Type B pancreatic cell (in vitro differentiated cells): ENCODE measurements around the gene AP3B1. TPM values are rescaled to one million over a fixed set of nuclear protein-coding genes. Genes with fewer than 3 reads are reported as not detected.
"Not testable (repeated sequence)": the region's sequence is repeated elsewhere in the genome, so short reads cannot be mapped to it uniquely, and the experiment has no call there.

Experiments
- DNase-seq: peaks from one replicate; pipeline ENCODE4 v3.0.0; 2021; ENCODE audit warnings: mixed read lengths; ENCODE audit not compliant: unreplicated experiment; ENCODE audit errors: extremely low spot score
- H3K27ac Mint-ChIP-seq: 2 replicates; pipeline ENCODE4 v1.8.0; 2021; ENCODE audit warnings: mild to moderate bottlenecking, mixed read lengths
- H3K27me3 Mint-ChIP-seq: 2 replicates; pipeline ENCODE4 v1.8.0; 2021; ENCODE audit warnings: mixed read lengths
- H3K36me3 Mint-ChIP-seq: 2 replicates; pipeline ENCODE4 v1.8.0; 2021; ENCODE audit warnings: mixed read lengths
- H3K4me1 Mint-ChIP-seq: one replicate; pipeline ENCODE4 v1.8.0; 2021; ENCODE audit warnings: mixed read lengths; ENCODE audit not compliant: unreplicated experiment
- H3K4me3 Mint-ChIP-seq: 2 replicates; pipeline ENCODE4 v1.8.0; 2021; ENCODE audit warnings: mild to moderate bottlenecking, mixed read lengths
- H3K9me3 Mint-ChIP-seq: 2 replicates; pipeline ENCODE4 v1.8.0; 2021; ENCODE audit warnings: mixed read lengths
- total RNA-seq: library from RNA; stranded (reverse); gene quantifications from 2 replicates; pipeline ENCODE4 v1.2.1, GENCODE V29; 2021; ENCODE audit warnings: low replicate concordance
- TF ChIP-seq, protein P1 (sequence below): fragments of 200-600 bp; sonication (generic); conservative IDR thresholded peaks from 2 replicates; pipeline ENCODE4 v1.5.0; 2021; ENCODE audit warnings: antibody characterized with exemption, mild to moderate bottlenecking

Gene AP3B1
- total RNA-seq, 1 donor from 2014 or later, result 48.4 TPM

DNA sequence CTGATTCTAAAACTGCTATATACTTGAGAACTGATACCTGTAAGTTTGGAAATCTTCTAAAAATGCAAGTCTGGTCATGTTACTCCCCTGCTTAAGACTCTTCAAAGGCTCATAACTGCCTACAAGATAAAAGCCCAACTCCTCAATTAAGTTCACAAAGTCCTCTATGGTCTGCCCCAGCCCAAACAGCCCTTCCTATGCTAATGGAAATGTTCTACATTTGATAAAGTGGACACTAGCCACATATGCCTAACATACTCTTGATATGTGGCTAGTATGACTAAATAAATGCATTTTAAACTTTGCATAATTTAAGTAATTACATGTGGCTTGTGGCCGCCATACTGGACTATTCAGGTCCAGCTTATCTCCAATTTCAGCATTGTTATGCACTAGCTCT lies 204.5 kb downstream of the AP3B1 start:
- no peak overlapping the region for H3K27ac Mint-ChIP-seq
- TF ChIP-seq, protein P1, sequence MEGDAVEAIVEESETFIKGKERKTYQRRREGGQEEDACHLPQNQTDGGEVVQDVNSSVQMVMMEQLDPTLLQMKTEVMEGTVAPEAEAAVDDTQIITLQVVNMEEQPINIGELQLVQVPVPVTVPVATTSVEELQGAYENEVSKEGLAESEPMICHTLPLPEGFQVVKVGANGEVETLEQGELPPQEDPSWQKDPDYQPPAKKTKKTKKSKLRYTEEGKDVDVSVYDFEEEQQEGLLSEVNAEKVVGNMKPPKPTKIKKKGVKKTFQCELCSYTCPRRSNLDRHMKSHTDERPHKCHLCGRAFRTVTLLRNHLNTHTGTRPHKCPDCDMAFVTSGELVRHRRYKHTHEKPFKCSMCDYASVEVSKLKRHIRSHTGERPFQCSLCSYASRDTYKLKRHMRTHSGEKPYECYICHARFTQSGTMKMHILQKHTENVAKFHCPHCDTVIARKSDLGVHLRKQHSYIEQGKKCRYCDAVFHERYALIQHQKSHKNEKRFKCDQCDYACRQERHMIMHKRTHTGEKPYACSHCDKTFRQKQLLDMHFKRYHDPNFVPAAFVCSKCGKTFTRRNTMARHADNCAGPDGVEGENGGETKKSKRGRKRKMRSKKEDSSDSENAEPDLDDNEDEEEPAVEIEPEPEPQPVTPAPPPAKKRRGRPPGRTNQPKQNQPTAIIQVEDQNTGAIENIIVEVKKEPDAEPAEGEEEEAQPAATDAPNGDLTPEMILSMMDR, result no peak
- H3K4me1 Mint-ChIP-seq, result no peaks in the 10 kb centered on the region
- no peaks in the 10 kb centered on the region for H3K9me3 Mint-ChIP-seq
- H3K36me3 Mint-ChIP-seq, result peaks cover 29% of the 10 kb centered on the region
- DNase-seq, result no peak
- no peaks in the 10 kb centered on the region for H3K27me3 Mint-ChIP-seq
- no peak overlapping the region for H3K4me3 Mint-ChIP-seq

DNA sequence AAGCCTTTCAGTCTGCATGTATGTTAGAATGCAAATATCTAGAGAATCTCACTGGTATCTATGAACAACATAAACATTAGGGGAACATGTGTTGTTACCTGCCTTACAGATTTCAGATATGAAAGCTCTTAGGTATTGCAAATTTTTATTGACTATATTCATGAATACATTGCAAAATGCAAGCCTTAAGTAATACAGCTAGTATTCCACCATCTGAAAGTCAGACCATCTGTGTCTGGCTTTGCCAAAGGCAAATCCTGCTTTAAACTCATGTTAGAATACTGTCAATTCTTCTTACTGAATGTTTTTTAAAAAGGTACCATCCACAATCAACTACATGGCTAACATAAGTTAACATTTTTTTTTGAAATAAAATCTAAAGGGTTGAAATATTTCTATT lies 215.6 kb downstream of the AP3B1 start:
- Mint-ChIP-seq H3K27ac (no peak overlapping the region), H3K27me3 (no peaks in the 10 kb centered on the region), H3K4me3 (no peak overlapping the region), H3K36me3 (peaks cover 17% of the 10 kb centered on the region), H3K9me3 (peaks cover 3% of the 10 kb centered on the region), H3K4me1 (no peaks in the 10 kb centered on the region)
- TF ChIP-seq, protein P1, result no peak
- DNase-seq, result no peak

DNA sequence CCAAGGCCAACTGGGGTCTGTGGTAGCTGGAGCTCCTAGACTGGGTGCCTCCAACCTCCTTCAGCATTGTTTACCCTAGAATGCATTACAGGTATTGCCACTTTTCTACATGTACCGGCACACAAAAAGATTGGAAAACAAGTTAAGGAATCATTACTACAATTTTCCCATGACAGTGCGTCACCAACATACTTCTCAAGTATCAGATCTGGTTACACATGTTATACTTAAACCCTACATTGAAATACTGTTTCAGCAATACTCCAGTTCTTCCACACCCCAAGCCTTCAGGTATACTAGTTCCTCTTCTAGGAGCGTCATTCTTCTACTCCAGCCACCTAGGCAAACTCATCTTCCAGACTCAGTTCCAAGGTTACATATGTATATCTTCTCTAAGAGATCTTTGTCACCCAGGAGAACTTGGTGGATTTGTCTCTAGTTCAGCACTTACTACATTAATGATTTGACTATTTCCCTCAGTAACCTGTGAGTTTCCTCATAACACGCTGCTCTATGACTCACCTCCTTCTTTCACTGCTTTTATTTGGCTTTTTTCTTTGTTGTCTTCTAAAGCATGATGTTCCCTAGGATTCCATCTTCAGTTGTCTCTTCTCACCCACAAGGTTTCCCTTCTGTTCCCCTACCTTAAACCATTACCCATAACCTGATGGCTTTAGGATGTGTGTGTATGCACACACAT lies 217.0 kb downstream of the AP3B1 start:
- peaks cover 17% of the 10 kb centered on the region for H3K36me3 Mint-ChIP-seq
- H3K27ac Mint-ChIP-seq, result no peak overlapping the region
- TF ChIP-seq, protein P1, result no peak
- no peak overlapping the region for H3K4me3 Mint-ChIP-seq
- H3K27me3 Mint-ChIP-seq, result no peaks in the 10 kb centered on the region
- DNase-seq, result no peak
- H3K9me3 Mint-ChIP-seq, result peaks cover 3% of the 10 kb centered on the region
- no peaks in the 10 kb centered on the region for H3K4me1 Mint-ChIP-seq

DNA sequence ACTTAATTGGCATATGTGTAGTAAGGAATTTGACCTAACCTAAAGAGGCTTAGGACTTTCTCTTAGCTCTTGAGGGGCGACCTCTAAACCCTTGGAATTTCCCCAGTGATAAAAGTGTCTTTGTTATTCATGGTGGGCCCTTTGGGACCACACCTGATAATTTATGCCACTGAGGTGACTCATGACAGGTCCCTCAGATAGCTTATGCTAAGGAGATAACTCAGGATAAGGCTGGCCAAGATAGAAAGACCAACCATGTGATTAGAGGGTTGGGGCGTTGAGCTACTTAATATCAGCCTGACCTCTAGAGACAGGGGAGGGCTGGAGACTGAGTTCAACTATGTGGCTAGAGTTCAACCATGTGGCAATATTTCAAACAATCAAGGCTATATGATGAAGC lies 218.1 kb downstream of the AP3B1 start:
- no peak overlapping the region for H3K4me3 Mint-ChIP-seq
- H3K4me1 Mint-ChIP-seq, result no peaks in the 10 kb centered on the region
- H3K27ac Mint-ChIP-seq, result no peak overlapping the region
- no peaks in the 10 kb centered on the region for H3K27me3 Mint-ChIP-seq
- peaks cover 3% of the 10 kb centered on the region for H3K9me3 Mint-ChIP-seq
- peaks cover 22% of the 10 kb centered on the region for H3K36me3 Mint-ChIP-seq
- TF ChIP-seq, protein P1, result no peak
- DNase-seq, result no peak

DNA sequence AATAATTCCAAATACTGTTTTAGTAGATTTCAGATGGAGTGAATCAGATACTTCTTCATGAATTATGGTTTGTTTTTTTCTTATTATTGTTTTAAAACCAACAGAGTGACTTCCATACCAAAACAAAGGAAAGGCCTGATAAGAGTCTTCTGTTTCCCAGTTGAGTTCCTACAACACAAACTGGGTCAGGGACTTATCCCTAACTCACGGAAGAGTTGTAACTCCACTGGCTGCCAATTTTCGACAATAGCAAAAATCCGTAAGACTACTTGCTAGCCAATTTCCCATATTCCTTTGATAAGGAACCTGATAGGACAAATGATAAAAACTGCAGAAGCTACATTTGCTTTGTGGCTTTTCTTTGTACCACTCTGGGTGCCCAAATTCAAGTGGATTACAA lies 219.2 kb downstream of the AP3B1 start:
- Mint-ChIP-seq H3K36me3 (peaks cover 25% of the 10 kb centered on the region), H3K9me3 (peaks cover 3% of the 10 kb centered on the region)

DNA sequence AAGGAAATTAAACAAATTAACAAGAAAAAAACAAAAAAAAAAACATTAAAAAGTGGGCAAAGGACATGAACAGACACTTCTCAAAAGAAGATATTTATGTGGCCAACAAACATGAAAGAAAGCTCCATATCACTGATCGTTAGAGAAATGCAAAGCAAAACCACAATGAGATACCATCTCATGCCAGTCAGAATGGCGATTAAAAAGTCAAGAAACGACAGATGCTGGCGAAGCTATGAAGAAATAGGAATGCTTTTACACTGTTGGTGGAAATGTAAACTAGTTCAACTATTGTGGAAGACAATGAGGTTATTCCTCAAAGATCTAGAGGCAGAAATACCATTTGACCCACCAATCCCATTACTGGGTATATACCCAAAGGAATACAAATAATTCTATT lies 223.8 kb downstream of the AP3B1 start:
- not testable (repeated sequence) for H3K4me3 Mint-ChIP-seq, H3K27ac Mint-ChIP-seq, H3K27me3 Mint-ChIP-seq, DNase-seq, H3K4me1 Mint-ChIP-seq
- peaks cover 29% of the 10 kb centered on the region for H3K9me3 Mint-ChIP-seq
- peaks cover 42% of the 10 kb centered on the region for H3K36me3 Mint-ChIP-seq

More for the DNA sequence above, 219.2 kb downstream of the AP3B1 start:
- H3K27me3 Mint-ChIP-seq, result no peaks in the 10 kb centered on the region
- no peak for DNase-seq
- TF ChIP-seq, protein P1, result no peak
- no peak overlapping the region for H3K4me3 Mint-ChIP-seq
- no peak overlapping the region for H3K27ac Mint-ChIP-seq
- no peaks in the 10 kb centered on the region for H3K4me1 Mint-ChIP-seq

DNA sequence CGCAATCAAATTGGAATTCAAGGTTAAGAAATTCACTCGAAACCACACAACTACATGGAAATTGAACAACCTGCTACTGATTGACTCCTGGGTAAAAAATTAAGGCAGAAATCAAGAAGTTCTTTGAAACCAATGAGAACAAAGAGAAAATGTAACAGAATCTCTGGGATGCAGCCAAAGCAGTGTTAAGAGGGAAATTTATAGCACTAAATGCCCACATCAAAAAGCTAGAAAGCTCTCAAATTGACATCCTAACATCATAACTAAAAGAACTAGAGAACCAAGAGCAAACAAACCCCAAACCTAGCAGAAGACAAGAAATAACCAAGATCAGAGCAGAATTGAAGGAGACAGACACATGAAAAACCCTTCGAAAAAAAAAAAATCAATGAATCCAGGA lies 226.9 kb downstream of the AP3B1 start:
- peaks cover 40% of the 10 kb centered on the region for H3K36me3 Mint-ChIP-seq
- not testable (repeated sequence) for H3K27me3 Mint-ChIP-seq, H3K4me1 Mint-ChIP-seq, H3K4me3 Mint-ChIP-seq, H3K27ac Mint-ChIP-seq, DNase-seq
- peaks cover 29% of the 10 kb centered on the region for H3K9me3 Mint-ChIP-seq

DNA sequence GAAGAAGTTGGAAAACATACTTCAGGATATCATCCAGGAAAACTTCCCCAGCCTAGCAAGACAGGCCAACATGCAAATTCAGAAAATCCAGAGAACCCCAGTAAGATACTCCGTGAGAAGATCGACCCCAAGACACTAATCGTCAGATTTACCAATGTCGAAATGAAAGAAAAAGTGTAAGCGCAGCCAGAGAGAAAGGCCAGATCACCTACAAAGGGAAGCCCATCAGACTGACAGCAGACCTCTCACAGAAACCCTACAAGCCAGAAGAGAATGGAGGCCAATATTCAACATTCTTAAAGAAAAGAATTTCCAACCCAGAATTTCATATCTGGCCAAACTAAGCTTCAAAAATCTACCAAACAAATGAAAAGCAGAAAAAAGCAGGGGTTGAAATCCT lies 227.8 kb downstream of the AP3B1 start:
- peaks cover 29% of the 10 kb centered on the region for H3K9me3 Mint-ChIP-seq
- H3K36me3 Mint-ChIP-seq, result peaks cover 36% of the 10 kb centered on the region
- DNase-seq, H3K27ac Mint-ChIP-seq, H3K4me1 Mint-ChIP-seq, H3K27me3 Mint-ChIP-seq, H3K4me3 Mint-ChIP-seq: not testable (repeated sequence)
